GM18526 (cell line): ENCODE measurements around the gene CFAP74.

Experiments
- POLR2A ChIP-seq: IDR thresholded peaks from 3 replicates; pipeline ENCODE4 v1.6.1; 2011; ENCODE audit not compliant: insufficient read length; ENCODE audit errors: extremely low read depth

CFAP74 gene

GRCh38 chr1:1918901-1919303, 84.7 kb downstream of the CFAP74 start, which contains the start of gene TMEM52:
TSS of gene TMEM52 (minus strand) at chr1:1919279. CDS start at chr1:1919265, 14 bp downstream.
- no peak for TF ChIP-seq POLR2A

DNA sequence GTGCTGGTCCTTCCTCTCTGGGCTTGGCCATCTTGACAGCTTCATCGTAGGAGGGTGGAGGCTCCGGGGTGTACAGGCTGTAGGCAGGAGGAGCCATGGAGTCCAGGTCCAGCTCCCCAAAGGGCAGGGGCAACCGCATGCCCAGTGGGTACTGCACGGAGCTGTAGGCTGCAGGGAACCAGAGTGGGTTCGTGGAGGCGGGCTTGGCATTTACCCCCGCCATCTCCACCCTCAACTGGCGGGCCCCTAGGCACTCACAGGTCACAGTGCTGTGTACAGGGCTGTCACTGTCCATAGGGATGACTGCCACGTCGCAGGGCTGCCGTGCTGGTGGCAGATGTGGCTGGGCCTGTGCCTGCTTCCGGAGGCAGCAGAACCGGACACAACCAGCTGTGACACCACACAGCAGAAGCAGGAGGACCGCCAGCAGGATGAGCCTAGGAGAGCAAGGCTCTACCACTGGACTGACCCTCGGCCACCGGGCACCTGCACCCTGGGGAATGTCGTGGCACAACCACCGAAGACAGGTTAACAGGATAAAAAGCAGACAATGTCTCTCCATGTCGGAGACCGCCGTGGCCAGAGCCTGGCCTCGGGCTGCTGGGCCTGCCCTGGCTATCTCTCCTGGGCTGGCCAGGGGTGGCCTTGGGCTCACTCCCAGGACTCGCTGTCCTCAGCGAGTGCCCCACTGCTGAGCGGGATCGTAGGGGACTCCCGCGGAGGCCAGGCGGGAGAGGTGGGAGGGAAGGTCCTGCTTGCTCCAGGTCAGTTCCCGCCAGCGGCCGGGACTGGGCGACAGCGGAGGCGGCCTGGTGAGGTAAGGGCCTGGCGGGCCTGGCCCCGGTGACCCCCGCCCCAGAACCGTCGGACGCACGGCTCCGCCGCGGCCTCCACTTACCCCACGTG, 85.3 kb downstream of the CFAP74 start:
- TF ChIP-seq POLR2A = no peak

GRCh38 chr1:1917304-1917976, 86.1 kb downstream of the CFAP74 start:
- no peak for TF ChIP-seq POLR2A

DNA sequence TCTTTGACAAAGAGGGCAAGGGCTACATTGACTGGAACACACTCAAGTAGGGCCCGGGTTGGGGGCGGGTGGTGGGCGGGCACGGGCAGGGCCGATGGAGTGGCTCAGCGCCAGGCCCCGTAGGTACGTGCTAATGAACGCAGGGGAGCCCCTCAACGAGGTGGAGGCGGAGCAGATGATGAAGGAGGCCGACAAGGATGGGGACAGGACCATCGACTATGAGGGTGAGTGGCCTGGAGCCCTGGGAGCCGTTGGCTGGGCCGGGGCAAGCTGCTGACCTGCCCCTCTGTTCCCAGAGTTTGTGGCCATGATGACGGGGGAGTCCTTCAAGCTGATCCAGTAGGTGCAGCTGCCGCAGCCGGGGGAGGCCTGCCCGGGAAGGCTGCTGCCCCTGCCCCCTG, 86.7 kb downstream of the CFAP74 start:
- no peak for TF ChIP-seq POLR2A

DNA sequence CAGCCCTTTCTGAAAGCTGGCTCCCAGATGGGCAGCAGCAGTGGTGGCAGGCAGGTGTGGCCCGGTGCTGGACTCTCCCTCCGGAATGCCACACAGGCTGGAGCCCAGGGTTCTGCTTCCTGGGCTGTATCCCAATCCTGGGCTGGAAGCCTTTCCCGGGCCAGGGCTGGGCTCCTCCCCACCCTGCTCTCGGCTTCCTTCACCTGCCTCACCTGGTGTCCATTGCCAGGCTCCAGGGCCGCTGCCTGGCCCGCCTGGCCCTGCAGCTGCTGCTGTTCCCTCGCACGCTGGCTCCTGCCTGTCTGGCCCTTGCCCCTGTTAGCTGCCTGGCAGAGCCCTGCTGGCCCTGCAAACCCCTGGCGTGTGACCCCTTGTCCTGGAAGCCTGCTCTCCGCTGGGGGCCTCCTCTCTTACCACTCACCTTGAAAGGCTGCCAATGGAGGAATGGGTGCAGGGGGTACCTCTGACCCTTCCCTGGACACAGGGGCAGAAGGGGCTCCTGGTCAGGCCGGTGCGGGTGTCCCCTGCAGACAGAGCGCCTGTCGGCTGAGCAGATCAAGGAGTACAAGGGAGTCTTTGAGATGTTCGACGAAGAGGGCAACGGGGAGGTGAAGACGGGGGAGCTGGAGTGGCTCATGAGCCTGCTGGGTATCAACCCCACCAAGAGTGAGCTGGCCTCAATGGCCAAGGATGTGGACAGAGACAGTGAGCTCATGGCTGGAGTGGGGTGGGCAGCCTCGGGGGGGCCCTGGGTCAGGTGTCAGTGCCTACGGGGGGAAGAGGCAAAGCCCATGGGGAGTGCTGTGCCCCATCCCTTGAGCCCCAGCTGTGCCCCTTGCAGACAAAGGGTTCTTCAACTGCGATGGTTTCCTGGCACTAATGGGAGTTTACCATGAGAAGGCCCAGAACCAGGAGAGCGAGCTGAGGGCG, 87.4 kb downstream of the CFAP74 start:
- TF ChIP-seq POLR2A = no peak

DNA sequence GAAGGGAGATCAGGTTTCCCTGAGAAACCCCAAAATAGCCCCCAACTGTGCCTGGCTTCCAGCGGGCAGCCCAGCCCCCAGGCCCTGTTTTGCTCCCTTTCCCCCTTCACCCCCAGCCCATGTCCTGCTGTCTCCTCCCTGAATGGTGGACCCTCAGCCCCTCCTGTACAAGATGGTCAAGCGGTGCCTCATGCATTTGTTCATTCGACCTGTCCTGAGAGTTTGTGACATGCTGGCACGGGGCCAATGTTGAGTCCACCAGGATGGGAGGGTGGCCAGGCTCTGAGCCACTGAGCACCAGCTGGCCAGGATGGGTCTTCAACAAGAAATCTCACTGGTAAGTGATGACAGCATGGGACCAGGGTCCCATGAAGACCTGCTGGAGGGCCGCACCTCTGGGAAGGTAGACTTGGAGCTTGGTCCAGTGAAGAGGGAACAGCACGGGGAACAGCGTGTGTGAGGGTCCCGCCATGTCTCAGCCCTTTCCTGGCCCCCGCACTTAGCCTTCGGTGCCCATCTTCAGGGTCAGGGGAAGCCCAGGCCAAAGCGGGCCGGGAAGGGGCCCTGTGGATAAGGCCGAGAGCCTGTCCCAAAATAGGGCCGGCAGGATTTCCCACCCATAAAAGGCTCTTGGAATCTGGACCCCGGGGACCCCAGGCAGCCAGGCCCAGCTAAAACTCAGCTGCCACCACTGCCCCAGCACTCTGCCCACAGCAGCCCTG, 88.5 kb downstream of the CFAP74 start, which contains the start of gene CALML6:
TSS of gene CALML6 (plus strand) at position 290 of the 722 bp plus-strand sequence. CDS start at position 311, 21 bp downstream.
- no peak for TF ChIP-seq POLR2A

- TF ChIP-seq POLR2A = no peak
These were observed 89.2 kb downstream of the CFAP74 start for GRCh38 chr1:1914101-1914970.

- TF ChIP-seq POLR2A = no peak
These were observed 92.1 kb downstream of the CFAP74 start for GRCh38 chr1:1911350-1912041.

DNA sequence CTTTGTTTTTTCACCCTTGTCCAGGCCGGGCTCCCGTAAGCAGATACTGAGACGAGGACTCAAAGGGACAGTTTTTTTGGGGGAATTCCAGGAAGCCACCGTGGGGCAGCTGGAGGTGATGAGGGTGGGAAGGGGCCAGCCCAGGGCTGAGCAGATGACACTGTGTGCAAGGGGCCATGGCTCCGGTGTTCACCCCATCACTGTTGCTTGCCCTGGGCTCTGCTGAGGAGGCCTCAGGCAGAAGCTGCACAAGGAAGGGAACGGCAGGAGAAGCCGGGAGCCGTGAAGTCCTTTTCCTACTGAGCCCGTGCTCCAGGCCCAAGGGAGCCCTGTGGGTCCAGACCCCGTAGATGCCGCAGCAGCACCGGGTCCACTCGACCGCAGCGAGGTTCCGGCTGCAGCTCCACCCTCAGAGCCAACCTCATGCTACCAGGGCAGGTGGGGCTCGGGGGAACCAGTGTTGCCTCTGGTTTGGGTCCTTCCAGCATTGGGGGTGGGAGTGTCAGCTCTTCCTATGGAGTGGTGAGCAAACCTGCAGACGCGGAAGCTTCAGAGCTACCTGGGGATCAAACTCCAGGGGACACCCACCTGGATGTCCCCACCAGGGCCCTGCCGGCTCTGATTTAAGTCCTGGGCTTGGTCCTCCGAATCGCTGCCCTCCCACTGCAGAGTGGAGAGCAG, 92.8 kb downstream of the CFAP74 start:
- no peak for TF ChIP-seq POLR2A

- TF ChIP-seq POLR2A = no peak
These were observed 93.5 kb downstream of the CFAP74 start for GRCh38 chr1:1910033-1910465.

GRCh38 chr1:1908506-1908791, 95.1 kb downstream of the CFAP74 start:
- TF ChIP-seq POLR2A = no peak

GRCh38 chr1:1907098-1907736, 96.4 kb downstream of the CFAP74 start:
- no peak for TF ChIP-seq POLR2A
